Breast epithelium (tissue), 3 donors: Measurements from ENCODE around the gene KLHL22.

Experiments used
- POLR2A ChIP-seq: fragments of 450-650 bp; IDR thresholded peaks from one replicate; pipeline ENCODE4 v1.6.1; 2016; ENCODE audit warnings: antibody characterized with exemption, mild to moderate bottlenecking, moderate library complexity
- TF ChIP-seq, protein P1 (sequence below), 3 donors: fragments of 450-650 bp; IDR thresholded peaks; one replicate each; pipeline ENCODE4 v1.5.1; 2016 to 2017; ENCODE audit warnings: antibody characterized with exemption in 3 of 3, mild to moderate bottlenecking in 3 of 3, moderate library complexity in 3 of 3

DNA sequence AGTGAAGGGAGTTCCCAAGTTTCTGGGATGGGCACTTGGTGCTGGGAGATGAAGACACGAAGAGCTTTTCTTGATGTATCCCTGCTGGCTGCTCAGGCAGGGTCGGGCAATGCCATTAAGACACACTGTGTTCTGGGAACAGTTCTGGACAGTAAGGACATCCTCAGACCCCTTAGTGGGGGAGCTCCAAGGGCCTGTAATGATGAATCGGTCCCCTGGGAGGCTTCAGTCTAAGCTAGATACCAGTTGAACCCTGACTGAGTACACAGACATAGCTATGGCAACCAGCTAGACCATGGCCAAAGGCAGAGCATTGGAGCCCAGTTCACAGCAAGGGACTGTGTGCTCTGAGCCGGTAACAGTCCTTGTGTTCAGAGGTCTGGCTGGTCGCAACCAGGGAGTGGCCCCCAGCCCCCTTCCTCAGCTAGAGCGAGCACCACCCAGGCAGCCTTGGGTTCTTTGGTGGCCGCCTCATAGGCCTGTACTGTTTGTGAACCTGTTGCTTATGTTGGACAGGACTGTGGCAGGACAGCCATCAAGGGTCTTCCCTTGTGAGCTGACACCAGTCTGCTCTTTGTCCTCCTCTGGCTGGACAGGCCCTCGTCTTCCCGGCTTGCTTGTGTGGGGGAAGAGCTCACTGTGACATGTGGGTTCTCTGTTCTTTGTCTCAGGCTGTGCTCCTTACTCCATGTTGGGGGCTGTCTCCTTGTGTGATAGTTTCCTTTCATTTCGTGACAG is 36.8 kb upstream of the KLHL22 start:
- TF ChIP-seq, protein P1, sequence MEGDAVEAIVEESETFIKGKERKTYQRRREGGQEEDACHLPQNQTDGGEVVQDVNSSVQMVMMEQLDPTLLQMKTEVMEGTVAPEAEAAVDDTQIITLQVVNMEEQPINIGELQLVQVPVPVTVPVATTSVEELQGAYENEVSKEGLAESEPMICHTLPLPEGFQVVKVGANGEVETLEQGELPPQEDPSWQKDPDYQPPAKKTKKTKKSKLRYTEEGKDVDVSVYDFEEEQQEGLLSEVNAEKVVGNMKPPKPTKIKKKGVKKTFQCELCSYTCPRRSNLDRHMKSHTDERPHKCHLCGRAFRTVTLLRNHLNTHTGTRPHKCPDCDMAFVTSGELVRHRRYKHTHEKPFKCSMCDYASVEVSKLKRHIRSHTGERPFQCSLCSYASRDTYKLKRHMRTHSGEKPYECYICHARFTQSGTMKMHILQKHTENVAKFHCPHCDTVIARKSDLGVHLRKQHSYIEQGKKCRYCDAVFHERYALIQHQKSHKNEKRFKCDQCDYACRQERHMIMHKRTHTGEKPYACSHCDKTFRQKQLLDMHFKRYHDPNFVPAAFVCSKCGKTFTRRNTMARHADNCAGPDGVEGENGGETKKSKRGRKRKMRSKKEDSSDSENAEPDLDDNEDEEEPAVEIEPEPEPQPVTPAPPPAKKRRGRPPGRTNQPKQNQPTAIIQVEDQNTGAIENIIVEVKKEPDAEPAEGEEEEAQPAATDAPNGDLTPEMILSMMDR (IDR thresholded peaks at IDR 0.05), result no peak
- no peak for TF ChIP-seq POLR2A
